C4-2B (cell line): ENCODE data around the gene ABAT.

Source experiments
- H3K27ac ChIP-seq: fragments of 450-650 bp; 2 replicates; pipeline ENCODE4 v1.5.1; 2017
- ZFX ChIP-seq: fragments of 450-650 bp; IDR thresholded peaks from 2 replicates; pipeline ENCODE4 v1.6.1; 2017
- TF ChIP-seq, protein P1 (sequence below): fragments of 450-650 bp; conservative IDR thresholded peaks from 2 replicates; pipeline ENCODE4 v1.5.1; 2017; ENCODE audit warnings: mild to moderate bottlenecking

Gene ABAT

DNA sequence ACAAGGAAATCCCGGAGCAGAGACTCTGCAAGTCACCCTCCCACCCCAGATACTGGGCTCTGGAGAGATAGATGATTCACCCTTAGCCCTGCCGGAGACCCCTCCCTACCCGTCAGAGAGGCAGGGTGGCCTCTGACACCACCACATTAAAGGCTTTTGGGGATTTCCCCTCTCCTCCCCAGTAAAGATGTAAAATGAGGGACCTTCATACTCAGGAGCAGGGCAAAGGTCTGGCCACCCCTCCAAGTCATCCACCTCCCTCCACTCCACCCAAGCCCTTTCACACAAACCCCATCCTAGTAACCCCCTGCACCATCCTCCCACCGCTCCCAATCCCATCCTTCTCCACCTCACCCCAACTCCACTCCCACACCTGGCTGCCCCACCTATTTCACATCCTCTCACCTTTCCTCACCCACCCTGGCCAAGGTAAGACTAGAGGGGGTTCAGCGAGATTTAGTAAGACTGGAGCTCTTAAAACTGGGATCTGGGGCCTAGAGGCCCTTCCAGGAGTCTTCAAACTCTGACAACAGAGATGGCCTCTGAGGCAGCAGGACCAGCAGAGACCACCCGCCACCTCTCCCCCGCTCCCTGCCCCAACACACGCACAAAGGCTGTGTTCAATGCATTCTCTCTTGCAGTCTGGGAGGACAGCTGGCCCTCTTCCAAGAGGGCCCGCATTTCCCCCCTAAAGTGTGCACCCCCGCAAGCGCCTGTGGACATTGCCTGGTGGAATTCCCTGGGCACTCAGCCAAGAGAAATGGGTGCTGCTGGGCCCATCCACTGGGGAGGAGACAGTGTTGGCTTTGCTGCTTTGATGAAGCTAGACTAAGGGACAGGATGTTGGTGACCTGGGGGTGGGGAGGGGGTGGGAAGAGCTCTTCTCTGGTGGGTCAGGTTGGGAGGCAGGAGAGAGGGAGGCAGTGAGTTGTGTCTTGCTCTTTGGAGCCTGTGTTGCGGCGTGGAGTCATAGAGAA is 1.1 kb downstream of the ABAT start:
- H3K27ac ChIP-seq, result peak overlapping the region; percentile 41; the same call in 1 of the 2 replicates
- TF ChIP-seq, protein P1, sequence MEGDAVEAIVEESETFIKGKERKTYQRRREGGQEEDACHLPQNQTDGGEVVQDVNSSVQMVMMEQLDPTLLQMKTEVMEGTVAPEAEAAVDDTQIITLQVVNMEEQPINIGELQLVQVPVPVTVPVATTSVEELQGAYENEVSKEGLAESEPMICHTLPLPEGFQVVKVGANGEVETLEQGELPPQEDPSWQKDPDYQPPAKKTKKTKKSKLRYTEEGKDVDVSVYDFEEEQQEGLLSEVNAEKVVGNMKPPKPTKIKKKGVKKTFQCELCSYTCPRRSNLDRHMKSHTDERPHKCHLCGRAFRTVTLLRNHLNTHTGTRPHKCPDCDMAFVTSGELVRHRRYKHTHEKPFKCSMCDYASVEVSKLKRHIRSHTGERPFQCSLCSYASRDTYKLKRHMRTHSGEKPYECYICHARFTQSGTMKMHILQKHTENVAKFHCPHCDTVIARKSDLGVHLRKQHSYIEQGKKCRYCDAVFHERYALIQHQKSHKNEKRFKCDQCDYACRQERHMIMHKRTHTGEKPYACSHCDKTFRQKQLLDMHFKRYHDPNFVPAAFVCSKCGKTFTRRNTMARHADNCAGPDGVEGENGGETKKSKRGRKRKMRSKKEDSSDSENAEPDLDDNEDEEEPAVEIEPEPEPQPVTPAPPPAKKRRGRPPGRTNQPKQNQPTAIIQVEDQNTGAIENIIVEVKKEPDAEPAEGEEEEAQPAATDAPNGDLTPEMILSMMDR, result no peak
- TF ChIP-seq ZFX, result no peak

DNA sequence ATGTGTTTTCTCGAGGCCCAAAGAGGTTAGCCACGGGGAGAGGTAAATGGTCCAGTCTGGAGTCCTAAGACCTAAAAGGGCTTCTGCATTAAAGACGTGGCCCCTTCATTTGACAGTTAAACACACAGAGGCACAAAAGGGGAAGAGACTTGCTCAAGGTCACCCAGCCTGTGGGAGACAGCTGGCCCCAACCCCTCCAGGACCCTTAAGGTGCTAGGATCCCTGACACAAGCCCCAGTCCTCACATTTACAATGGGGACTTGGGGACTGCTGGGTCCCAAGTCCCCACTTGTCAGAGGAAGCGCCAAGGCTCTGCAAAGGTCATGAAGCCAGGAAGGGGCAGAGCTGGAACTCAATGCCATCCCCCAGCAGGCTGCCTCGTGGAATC is 1.7 kb downstream of the ABAT start:
- no peak overlapping the region for H3K27ac ChIP-seq
- TF ChIP-seq, protein P1, result no peak
- no peak for TF ChIP-seq ZFX

DNA sequence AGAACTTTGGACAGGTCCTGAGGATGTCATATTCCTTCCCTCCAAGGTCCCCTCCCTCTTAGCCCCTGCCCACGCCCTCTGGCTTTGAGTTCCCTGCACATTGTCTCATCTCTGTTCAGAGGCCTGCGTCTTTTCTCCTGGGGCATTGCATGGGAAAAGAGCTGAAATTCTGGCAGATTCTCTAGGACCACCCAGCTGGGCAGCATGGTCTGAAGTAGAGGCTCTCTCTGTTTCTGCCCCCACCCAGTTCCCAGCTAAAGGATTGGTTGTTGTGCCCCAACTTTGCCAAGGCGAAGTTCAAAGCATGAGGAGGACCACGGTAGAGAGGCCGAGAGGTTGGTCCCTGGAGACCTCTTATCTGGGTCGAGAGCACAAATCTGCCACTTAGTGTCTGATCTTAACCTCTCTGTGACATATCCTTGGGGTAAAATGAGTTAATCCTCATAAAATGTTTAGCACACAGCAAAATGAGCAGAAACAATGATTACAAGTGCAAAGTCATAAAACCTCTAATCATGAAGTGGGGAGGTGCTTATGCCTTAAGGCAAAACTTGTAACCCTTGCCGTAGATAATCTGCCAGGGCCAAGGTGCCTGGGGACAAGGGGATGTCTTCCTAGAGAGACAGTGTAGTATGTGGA is 2.4 kb downstream of the ABAT start:
- no peak overlapping the region for H3K27ac ChIP-seq
- TF ChIP-seq, protein P1, result no peak
- TF ChIP-seq ZFX, result no peak

DNA sequence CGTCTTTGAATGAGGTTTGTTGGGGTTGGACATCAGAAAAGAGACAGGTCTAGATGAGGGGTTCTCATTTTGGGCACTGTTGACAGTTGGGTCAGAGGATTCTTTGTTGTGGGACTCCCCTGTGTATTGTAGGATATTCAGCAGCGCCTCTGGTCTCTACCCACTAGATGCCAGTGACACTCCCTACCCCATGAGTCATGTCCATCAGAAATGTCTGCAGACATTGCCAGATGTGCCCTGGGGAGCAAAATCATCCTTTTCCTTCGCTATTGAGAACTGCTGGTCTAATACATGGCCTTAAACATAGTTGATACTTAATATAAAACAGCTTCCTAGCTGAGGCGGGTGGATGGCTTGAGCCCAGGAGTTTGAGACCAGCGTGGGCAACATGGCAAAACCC is 3.1 kb downstream of the ABAT start:
- H3K27ac ChIP-seq, result no peak overlapping the region
- TF ChIP-seq, protein P1, result no peak
- no peak for TF ChIP-seq ZFX

DNA sequence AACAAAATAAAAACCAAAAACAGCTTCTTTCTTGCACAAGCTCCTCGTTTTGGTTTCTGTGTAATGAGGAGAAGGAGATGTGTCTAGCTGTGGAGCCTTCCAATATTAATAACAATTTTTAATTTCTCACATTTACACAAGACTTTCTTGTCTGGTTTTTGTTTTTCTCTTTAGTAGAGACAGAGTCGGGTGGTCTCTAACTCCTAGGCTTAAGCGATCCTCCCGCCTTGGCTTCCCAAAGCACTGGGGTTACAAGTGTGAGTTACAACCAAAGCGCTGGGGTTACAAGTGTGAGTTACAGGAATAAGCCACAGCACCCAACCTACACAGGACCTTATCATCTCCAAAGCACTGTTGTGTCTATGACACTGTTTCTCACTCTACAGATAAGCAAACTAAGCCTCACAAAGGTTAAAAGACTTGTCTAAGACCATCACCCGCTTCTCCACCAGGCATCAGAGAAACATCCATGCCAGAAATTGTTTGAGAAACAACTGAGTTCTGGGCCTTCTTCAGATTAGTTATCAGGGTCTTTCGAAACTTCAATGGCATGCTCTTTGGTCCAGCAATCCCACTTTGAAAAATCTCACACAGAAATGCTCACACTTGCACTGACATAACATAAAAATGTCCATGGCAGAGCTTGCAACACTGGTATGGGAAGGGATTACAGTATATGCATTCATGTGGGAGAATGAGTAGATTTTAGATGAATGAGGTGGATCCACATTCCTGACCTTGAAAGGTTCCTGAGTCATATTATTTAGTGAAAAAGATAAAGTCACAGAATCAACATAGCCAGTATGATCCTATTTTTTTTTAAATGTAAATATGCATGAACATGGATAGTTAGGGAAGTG is 3.9 kb downstream of the ABAT start:
- no peak overlapping the region for H3K27ac ChIP-seq
- TF ChIP-seq ZFX, result no peak
- TF ChIP-seq, protein P1, result no peak

DNA sequence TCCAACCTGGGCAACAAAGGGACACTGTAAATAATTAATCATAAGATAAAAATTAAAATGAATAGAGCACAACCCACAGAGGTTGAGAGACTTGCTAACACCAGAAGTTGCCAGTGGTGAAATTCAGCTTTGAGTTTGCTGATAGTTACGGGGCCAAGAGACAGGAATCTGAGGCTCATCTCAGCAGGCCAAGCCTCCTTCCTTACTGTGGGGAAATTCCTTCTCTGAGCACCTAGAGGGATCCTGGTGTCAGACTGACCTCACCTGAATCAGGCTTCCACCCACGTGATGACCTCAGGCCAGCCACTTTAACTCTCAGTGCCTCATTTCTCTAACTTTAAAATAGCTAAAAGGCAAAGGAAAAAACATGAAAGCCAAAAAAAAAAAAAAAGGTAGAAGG is 4.7 kb downstream of the ABAT start:
- no peak overlapping the region for H3K27ac ChIP-seq
- TF ChIP-seq, protein P1, result no peak
- no peak for TF ChIP-seq ZFX
